Lower leg skin (tissue), 4 donors: Measurements from ENCODE around the gene LRP5. TPM values are rescaled to one million over a fixed set of nuclear protein-coding genes. Genes with fewer than 3 reads are reported as not detected.

Experiments used
- DNase-seq, 2 donors: peaks; one replicate each; pipeline ENCODE4 v3.0.0-alpha.2; 2019; ENCODE audit warnings: low spot score in 2 of 2
- H3K4me3 ChIP-seq: fragments of 200-600 bp; sonication (generic); 2 replicates; pipeline ENCODE4 v1.5.1; 2017; ENCODE audit warnings: mild to moderate bottlenecking, low read depth; ENCODE audit not compliant: poor library complexity, severe bottlenecking
- POLR2A ChIP-seq, 2 donors: fragments of 450-650 bp; IDR thresholded peaks; one replicate each; pipeline ENCODE4 v1.6.1; 2016 to 2017; ENCODE audit warnings: antibody characterized with exemption in 2 of 2, mild to moderate bottlenecking in 1 of 2, moderate library complexity in 1 of 2
- WGBS, 2 donors: methylation state at CpG; one replicate each; pipeline ENCODE4 v1.1.5; 2018; 5-methylcytosine and 5-hydroxymethylcytosine counted together
- intact Hi-C: fragments of 100-400 bp; cut with DNase I; formaldehyde crosslinking; loops from one replicate; pipeline ENCODE4 v1.15.0; 2023; ENCODE audit warnings: low total_unique reads
- total RNA-seq, 4 donors: library from RNA; depleted of rRNA; stranded (reverse); fragments of >200 nt; gene quantifications; one replicate each; pipeline ENCODE4 v1.1.0, GENCODE V29; 2016
- TF ChIP-seq, protein P1 (sequence below), 3 donors: fragments of 450-650 bp; IDR thresholded peaks; one replicate each; pipeline ENCODE4 v1.5.1; 2016; ENCODE audit warnings: antibody characterized with exemption in 3 of 3, mild to moderate bottlenecking in 3 of 3, moderate library complexity in 2 of 3

The LRP5 gene
- total RNA-seq, 4 donors from 2014 or later, result 25.0 to 53.5 (median 29.3) TPM

DNA sequence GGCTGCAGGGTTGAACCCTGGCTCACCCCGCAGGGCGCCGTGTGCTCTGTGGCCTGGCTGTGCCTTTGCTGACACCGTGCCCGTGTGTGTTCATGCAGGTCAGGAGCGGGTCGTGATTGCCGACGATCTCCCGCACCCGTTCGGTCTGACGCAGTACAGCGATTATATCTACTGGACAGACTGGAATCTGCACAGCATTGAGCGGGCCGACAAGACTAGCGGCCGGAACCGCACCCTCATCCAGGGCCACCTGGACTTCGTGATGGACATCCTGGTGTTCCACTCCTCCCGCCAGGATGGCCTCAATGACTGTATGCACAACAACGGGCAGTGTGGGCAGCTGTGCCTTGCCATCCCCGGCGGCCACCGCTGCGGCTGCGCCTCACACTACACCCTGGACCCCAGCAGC, 101.2 kb downstream of the LRP5 start:
- H3K4me3 ChIP-seq, result no peak overlapping the region
- no peak for TF ChIP-seq POLR2A (IDR thresholded peaks at IDR 0.05)
- TF ChIP-seq, protein P1, sequence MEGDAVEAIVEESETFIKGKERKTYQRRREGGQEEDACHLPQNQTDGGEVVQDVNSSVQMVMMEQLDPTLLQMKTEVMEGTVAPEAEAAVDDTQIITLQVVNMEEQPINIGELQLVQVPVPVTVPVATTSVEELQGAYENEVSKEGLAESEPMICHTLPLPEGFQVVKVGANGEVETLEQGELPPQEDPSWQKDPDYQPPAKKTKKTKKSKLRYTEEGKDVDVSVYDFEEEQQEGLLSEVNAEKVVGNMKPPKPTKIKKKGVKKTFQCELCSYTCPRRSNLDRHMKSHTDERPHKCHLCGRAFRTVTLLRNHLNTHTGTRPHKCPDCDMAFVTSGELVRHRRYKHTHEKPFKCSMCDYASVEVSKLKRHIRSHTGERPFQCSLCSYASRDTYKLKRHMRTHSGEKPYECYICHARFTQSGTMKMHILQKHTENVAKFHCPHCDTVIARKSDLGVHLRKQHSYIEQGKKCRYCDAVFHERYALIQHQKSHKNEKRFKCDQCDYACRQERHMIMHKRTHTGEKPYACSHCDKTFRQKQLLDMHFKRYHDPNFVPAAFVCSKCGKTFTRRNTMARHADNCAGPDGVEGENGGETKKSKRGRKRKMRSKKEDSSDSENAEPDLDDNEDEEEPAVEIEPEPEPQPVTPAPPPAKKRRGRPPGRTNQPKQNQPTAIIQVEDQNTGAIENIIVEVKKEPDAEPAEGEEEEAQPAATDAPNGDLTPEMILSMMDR (IDR thresholded peaks at IDR 0.05), result no peak
- DNase-seq, result no peak
- intact Hi-C loops, result no loop called here
- WGBS, 2 donors, result 86 to 94% methylated on average over 24 to 27 of the region's 27 CpGs

DNA sequence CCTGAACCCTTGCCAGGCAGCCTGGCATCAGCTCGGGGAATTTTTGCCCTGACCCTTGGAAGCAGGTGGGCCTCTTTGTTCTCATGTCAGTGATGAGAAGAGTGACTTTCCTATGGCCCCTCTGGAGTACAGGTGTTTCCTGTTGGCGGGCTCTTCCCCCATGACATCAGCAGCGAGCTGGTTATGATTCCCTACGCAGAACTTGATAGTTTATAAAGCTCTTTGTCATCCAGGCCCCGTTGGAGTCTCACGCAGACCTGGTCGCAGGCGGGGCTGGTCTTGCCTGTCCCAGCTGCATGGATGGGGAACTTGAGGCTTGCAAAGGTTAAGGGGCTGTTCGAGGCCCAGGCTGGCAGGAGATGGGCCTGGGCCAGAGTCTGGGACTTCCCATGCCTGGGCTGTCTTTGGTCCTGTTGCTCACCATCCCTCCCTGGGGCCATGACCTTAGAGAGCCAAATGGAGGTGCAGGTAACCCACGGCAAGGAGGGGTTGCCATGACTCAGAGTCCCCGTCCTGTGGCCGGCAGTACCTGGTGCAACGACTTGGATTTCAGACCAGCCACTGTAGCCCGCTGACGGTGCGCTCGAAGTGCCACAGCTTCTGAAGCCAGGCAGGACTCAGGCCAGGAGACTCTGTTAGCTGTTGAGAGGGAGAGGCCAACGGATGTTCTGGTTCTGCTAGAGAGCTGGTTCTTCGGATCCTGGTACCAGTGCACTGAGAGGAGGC, 102.3 kb downstream of the LRP5 start:
- WGBS, 2 donors, result 84 to 91% methylated on average over 15 of the region's 19 CpGs
- DNase-seq, result no peak
- no peak for TF ChIP-seq POLR2A (IDR thresholded peaks at IDR 0.05)
- TF ChIP-seq, protein P1 (IDR thresholded peaks at IDR 0.05), result no peak
- intact Hi-C loops, result no loop called here
- H3K4me3 ChIP-seq, result no peak overlapping the region

DNA sequence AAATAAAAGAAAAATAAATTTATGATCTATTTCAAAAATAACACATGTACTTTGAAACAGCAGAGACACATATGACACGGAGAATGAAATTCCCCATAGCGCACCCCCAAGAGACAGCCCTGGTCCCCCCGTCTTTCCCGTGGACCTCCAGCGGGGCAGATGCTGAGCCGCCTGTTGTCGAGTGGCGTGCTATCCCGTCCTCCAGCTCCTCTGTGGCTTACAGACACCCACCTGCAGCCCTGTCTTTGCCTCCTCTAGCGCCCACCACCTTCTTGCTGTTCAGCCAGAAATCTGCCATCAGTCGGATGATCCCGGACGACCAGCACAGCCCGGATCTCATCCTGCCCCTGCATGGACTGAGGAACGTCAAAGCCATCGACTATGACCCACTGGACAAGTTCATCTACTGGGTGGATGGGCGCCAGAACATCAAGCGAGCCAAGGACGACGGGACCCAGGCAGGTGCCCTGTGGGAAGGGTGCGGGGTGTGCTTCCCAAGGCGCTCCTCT, 103.7 kb downstream of the LRP5 start:
- no peak for DNase-seq
- no peak overlapping the region for H3K4me3 ChIP-seq
- intact Hi-C loops, result no loop called here
- TF ChIP-seq, protein P1 (IDR thresholded peaks at IDR 0.05), result no peak
- no peak for TF ChIP-seq POLR2A (IDR thresholded peaks at IDR 0.05)
- 92 to 94% methylated on average over 22 of the region's 22 CpGs for whole genome bisulfite sequencing, 2 donors

DNA sequence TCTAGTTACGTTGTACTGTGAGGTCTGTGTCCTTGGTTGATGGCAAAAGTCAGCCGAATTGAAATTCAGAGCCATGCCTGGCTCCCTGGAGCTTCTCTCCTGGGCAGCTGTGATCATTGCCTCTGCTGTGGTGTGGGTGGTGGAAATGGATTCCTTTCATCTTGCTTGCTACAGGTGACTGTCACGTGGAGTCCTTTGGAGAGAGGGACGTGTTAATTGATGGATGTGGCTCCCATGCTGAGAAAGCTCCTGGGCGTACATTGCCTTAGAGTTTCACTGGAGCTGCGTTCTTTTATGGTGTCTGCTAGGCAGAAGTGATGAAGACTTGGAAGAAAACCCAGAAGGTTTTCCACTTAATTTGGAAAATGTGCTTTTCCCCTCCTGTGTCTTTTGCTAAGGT, 106.3 kb downstream of the LRP5 start:
- intact Hi-C loops, result no loop called here
- no peak for DNase-seq
- no peak overlapping the region for H3K4me3 ChIP-seq
- 83 to 87% methylated on average over 6 of the region's 6 CpGs for WGBS, 2 donors
- no peak for TF ChIP-seq POLR2A (IDR thresholded peaks at IDR 0.05)
- TF ChIP-seq, protein P1 (IDR thresholded peaks at IDR 0.05), result no peak

DNA sequence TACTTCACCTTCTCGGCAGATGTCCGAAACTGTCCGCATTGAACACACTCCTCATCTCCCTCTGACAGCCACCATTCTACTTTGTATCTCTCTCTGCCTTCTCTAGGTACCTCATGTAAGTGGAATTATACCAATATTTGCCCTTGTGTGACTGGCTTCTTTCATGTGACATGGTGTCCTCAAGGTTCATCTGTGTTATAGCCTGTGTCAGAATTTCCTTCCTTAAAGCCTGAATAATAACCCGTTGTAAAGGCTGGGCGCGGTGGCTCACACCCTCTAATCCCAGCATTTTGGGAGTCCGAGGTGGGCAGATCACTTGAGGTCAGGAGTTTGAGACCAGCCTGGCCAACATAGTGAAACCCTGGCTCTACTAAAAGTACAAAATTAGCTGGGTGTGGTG, 107.8 kb downstream of the LRP5 start:
- intact Hi-C loops, result no loop called here
- DNase-seq, result no peak
- WGBS, 2 donors, result 95 to 99% methylated on average over 7 of the region's 7 CpGs
- no peak for TF ChIP-seq POLR2A (IDR thresholded peaks at IDR 0.05)
- TF ChIP-seq, protein P1 (IDR thresholded peaks at IDR 0.05), result no peak
- H3K4me3 ChIP-seq, result no peak overlapping the region
